GM12891 (cell line): ENCODE measurements around the gene ZNF207.

Experiments
- PAX5 ChIP-seq: IDR thresholded peaks from 2 replicates; pipeline ENCODE4 v1.6.1; 2011; ENCODE audit warnings: low read length, moderate library complexity, mild to moderate bottlenecking; ENCODE audit not compliant: insufficient read depth, severe bottlenecking
- POLR2A ChIP-seq: IDR thresholded peaks from 2 replicates; pipeline ENCODE4 v1.6.1; 2011; ENCODE audit warnings: low read depth, low read length, control low read depth
- POLR2AphosphoS5 ChIP-seq: IDR thresholded peaks from 2 replicates; pipeline ENCODE4 v1.6.1; 2011; ENCODE audit warnings: low read depth, low read length, control low read depth
- POU2F2 ChIP-seq: IDR thresholded peaks from 2 replicates; pipeline ENCODE4 v1.6.1; 2011; ENCODE audit warnings: low read depth, mild to moderate bottlenecking, control low read depth, low read length, moderate library complexity
- SPI1 ChIP-seq: IDR thresholded peaks from 2 replicates; pipeline ENCODE4 v1.6.1; 2011; ENCODE audit warnings: low read depth, low read length, control low read depth
- TAF1 ChIP-seq: IDR thresholded peaks from 2 replicates; pipeline ENCODE4 v1.6.1; 2011; ENCODE audit warnings: low read depth, low read length, control low read depth

- TF ChIP-seq POLR2AphosphoS5 (no peak), POLR2A (no peak), TAF1 (no peak), SPI1 (no peak), POU2F2 (no peak), PAX5 (no peak)
Observed at GRCh38 chr17:32385971-32386370, 36.0 kb downstream of the ZNF207 start.
